ENCODE results near the gene LMBR1. TPM values are rescaled to one million over a fixed set of nuclear protein-coding genes. Genes with fewer than 3 reads are reported as not detected.
"Not testable (repeated sequence)": the region's sequence is repeated elsewhere in the genome, so short reads cannot be mapped to it uniquely, and the experiment has no call there.

Gene LMBR1
- total RNA-seq, 2 experiments from 2014 or later: 47.8 to 52.8 TPM

GRCh38 chr7:156725936-156726335 lies 167.0 kb downstream of the LMBR1 start:
- ChIA-PET CTCF (no interaction called here), POLR2A (no interaction called here)

- POLR2A ChIA-PET: no interaction called here
- CTCF ChIA-PET: no interaction called here
Measured at GRCh38 chr7:156725073-156725472, 167.9 kb downstream of the LMBR1 start.

- ChIA-PET CTCF (no interaction called here), POLR2A (no interaction called here)
Measured at GRCh38 chr7:156722043-156722826, 170.7 kb downstream of the LMBR1 start.

- ChIA-PET POLR2A (no interaction called here), CTCF (no interaction called here)
Measured at GRCh38 chr7:156703773-156704482, 189.1 kb downstream of the LMBR1 start.

- ChIA-PET POLR2A (no interaction called here), CTCF (no interaction called here)
Measured at GRCh38 chr7:156703209-156703608, 189.8 kb downstream of the LMBR1 start.

GRCh38 chr7:156702399-156702798 lies 190.6 kb downstream of the LMBR1 start:
- ChIA-PET POLR2A (no interaction called here), CTCF (no interaction called here)

- CTCF ChIA-PET: interaction anchor here (0.6 kb wide), 1 partner anchor 1932 kb away, joined by 3 read pairs; no protein-coding TSS in a partner anchor
- POLR2A ChIA-PET: not testable (repeated sequence)
Measured at GRCh38 chr7:156701787-156702186, 191.2 kb downstream of the LMBR1 start.

GRCh38 chr7:156698512-156698911 lies 194.5 kb downstream of the LMBR1 start:
- CTCF ChIA-PET, POLR2A ChIA-PET: not testable (repeated sequence)

- POLR2A ChIA-PET, CTCF ChIA-PET: not testable (repeated sequence)
Measured at GRCh38 chr7:156697283-156697682, 195.7 kb downstream of the LMBR1 start.

GRCh38 chr7:156693627-156694026 lies 199.4 kb downstream of the LMBR1 start:
- ChIA-PET CTCF (no interaction called here), POLR2A (no interaction called here)

- ChIA-PET CTCF (no interaction called here), POLR2A (no interaction called here)
Measured at GRCh38 chr7:156692849-156693248, 200.1 kb downstream of the LMBR1 start.

GRCh38 chr7:156691764-156692163 lies 201.2 kb downstream of the LMBR1 start:
- ChIA-PET CTCF (no interaction called here), POLR2A (no interaction called here)

- ChIA-PET POLR2A (no interaction called here), CTCF (no interaction called here)
Measured at GRCh38 chr7:156684661-156685060, 208.3 kb downstream of the LMBR1 start.

- ChIA-PET POLR2A (no interaction called here), CTCF (no interaction called here)
Measured at GRCh38 chr7:156684251-156684650, 208.7 kb downstream of the LMBR1 start.

GRCh38 chr7:156682928-156683327 lies 210.1 kb downstream of the LMBR1 start:
- POLR2A ChIA-PET: no interaction called here
- CTCF ChIA-PET: no interaction called here

GRCh38 chr7:156680281-156680680 lies 212.7 kb downstream of the LMBR1 start:
- ChIA-PET POLR2A (no interaction called here), CTCF (no interaction called here)

GRCh38 chr7:156677374-156678054 lies 215.5 kb downstream of the LMBR1 start:
- ChIA-PET CTCF (no interaction called here), POLR2A (no interaction called here)

- CTCF ChIA-PET: no interaction called here
- POLR2A ChIA-PET: no interaction called here
Measured at GRCh38 chr7:156676263-156676662, 216.7 kb downstream of the LMBR1 start.

- POLR2A ChIA-PET: no interaction called here
- CTCF ChIA-PET: no interaction called here
Measured at GRCh38 chr7:156675721-156676120, 217.3 kb downstream of the LMBR1 start.

GRCh38 chr7:156673902-156674301 lies 219.1 kb downstream of the LMBR1 start:
- CTCF ChIA-PET: no interaction called here

GRCh38 chr7:156673454-156673853 lies 219.5 kb downstream of the LMBR1 start:
- POLR2A ChIA-PET: no interaction called here
- CTCF ChIA-PET: no interaction called here

More at GRCh38 chr7:156673902-156674301, 219.1 kb downstream of the LMBR1 start:
- POLR2A ChIA-PET: no interaction called here
